HepG2 (cell line): Measurements from ENCODE around the gene MFAP1. TPM values are rescaled to one million over a fixed set of nuclear protein-coding genes. Genes with fewer than 3 reads are reported as not detected.

Experiments used
- DMAP1 ChIP-seq: IDR thresholded peaks from 2 replicates; pipeline ENCODE4 v1.6.1; 2016
- FOSL2 ChIP-seq: sonication (generic); formaldehyde crosslinking; IDR thresholded peaks from 2 replicates; pipeline ENCODE4 v1.4.0; 2020; ENCODE audit warnings: missing genetic modification reagents
- GATAD1 ChIP-seq: IDR thresholded peaks from 2 replicates; pipeline ENCODE4 v1.6.1; 2016; ENCODE audit warnings: missing genetic modification reagents, missing compliant biosample characterization
- HDAC2 ChIP-seq: sonication (generic); formaldehyde crosslinking; IDR thresholded peaks from 2 replicates; pipeline ENCODE4 v1.4.0; 2020; ENCODE audit warnings: missing genetic modification reagents
- JUNB ChIP-seq: sonication (generic); formaldehyde crosslinking; IDR thresholded peaks from 2 replicates; pipeline ENCODE4 v1.8.0; 2022; ENCODE audit warnings: missing genetic modification reagents, mild to moderate bottlenecking, borderline replicate concordance
- MED1 ChIP-seq: sonication (generic); formaldehyde crosslinking; IDR thresholded peaks from 2 replicates; pipeline ENCODE4 v1.4.0; 2020; ENCODE audit warnings: missing genetic modification reagents
- MEF2D ChIP-seq: sonication (generic); formaldehyde crosslinking; IDR thresholded peaks from 2 replicates; pipeline ENCODE4 v1.5.1; 2020; ENCODE audit warnings: mild to moderate bottlenecking, missing genetic modification reagents
- MXI1 ChIP-seq: IDR thresholded peaks from 3 replicates; pipeline ENCODE4 v1.6.1; 2012; ENCODE audit warnings: low read depth, low read length, inconsistent platforms, borderline replicate concordance
- POLR2A ChIP-seq, 2 experiments: IDR thresholded peaks; 2 replicates each; pipeline ENCODE4 v1.6.1; 2011; ENCODE audit warnings: low read depth in 2 of 2, low read length in 2 of 2, mild to moderate bottlenecking in 1 of 2, moderate library complexity in 1 of 2; ENCODE audit not compliant: insufficient read depth in 1 of 2
- TEAD3 ChIP-seq: optimal IDR thresholded peaks from 2 replicates; pipeline ENCODE3; 2016; ENCODE audit warnings: borderline replicate concordance
- TGIF2 ChIP-seq: IDR thresholded peaks from 2 replicates; pipeline ENCODE4 v1.6.1; 2016; ENCODE audit warnings: control low read depth, missing compliant biosample characterization
- ZNF224 ChIP-seq: sonication (generic); formaldehyde crosslinking; IDR thresholded peaks from 2 replicates; pipeline ENCODE4 v1.5.0; 2020; ENCODE audit warnings: mild to moderate bottlenecking, missing genetic modification reagents
- ZNF331 ChIP-seq: sonication (generic); formaldehyde crosslinking; IDR thresholded peaks from 2 replicates; pipeline ENCODE4 v1.4.0; 2020; ENCODE audit warnings: missing genetic modification reagents
- ZNF644 ChIP-seq: IDR thresholded peaks from 2 replicates; pipeline ENCODE4 v1.6.1; 2016; ENCODE audit warnings: low read depth
- ZNF772 ChIP-seq: sonication (generic); formaldehyde crosslinking; IDR thresholded peaks from 2 replicates; pipeline ENCODE4 v1.5.0; 2020; ENCODE audit warnings: mild to moderate bottlenecking, missing genetic modification reagents
- polyA plus RNA-seq, 8 experiments: library from polyadenylated mRNA; depleted of rRNA in 3 of 8; stranded (reverse) in 7 of 8; unstranded in 1 of 8; fragments of >200 nt; fragmentation: Illumina TruSeq in 4 of 8; extraction: Trizol in 4 of 8; gene quantifications; 2 replicates each; pipeline versions ENCODE4 v1.2.1 to v1.2.3, GENCODE V29; 2011 to 2016; ENCODE audit warnings: low read depth in 4 of 8, missing spikeins in 1 of 8, mixed read lengths in 1 of 8; ENCODE audit not compliant: insufficient read depth in 1 of 8
- total RNA-seq, 5 experiments: library from RNA; depleted of rRNA; stranded (reverse); fragments of >200 nt; fragmentation: Illumina TruSeq; extraction: Trizol; gene quantifications; 2 replicates each; pipeline ENCODE4 v1.2.3, GENCODE V29; 2016; ENCODE audit warnings: low read depth in 1 of 5
- TF ChIP-seq, protein P1 (sequence below): sonication (generic); formaldehyde crosslinking; IDR thresholded peaks from 2 replicates; pipeline ENCODE4 v1.4.0; 2020; ENCODE audit warnings: missing genetic modification reagents, borderline replicate concordance
- TF ChIP-seq, protein P2 (sequence below): IDR thresholded peaks from 2 replicates; pipeline ENCODE4 v1.4.0; 2020; ENCODE audit warnings: mild to moderate bottlenecking, missing genetic modification reagents
- TF ChIP-seq, protein P3 (sequence below), 2 experiments: sonication (generic) in 1 of 2; formaldehyde crosslinking in 1 of 2; IDR thresholded peaks; 2 replicates each; pipeline versions ENCODE4 v1.4.0 to v1.6.1; 2018 to 2020; ENCODE audit warnings: missing genetic modification reagents in 2 of 2, borderline replicate concordance in 1 of 2, low read depth in 1 of 2, mild to moderate bottlenecking in 1 of 2, missing biosample characterization in 1 of 2
- TF ChIP-seq, protein P4 (sequence below): sonication (generic); formaldehyde crosslinking; IDR thresholded peaks from 2 replicates; pipeline ENCODE4 v1.4.0; 2020; ENCODE audit warnings: mild to moderate bottlenecking, missing genetic modification reagents
- TF ChIP-seq, protein P5 (sequence below): sonication (generic); formaldehyde crosslinking; IDR thresholded peaks from 2 replicates; pipeline ENCODE4 v1.4.0; 2020; ENCODE audit warnings: missing genetic modification reagents

The MFAP1 gene
- total and polyA plus RNA-seq, 2 of the 13 experiments (the other 11 are each of a cell fraction or from before 2014, with no cell fraction given): 11.8 to 39.5 TPM

DNA sequence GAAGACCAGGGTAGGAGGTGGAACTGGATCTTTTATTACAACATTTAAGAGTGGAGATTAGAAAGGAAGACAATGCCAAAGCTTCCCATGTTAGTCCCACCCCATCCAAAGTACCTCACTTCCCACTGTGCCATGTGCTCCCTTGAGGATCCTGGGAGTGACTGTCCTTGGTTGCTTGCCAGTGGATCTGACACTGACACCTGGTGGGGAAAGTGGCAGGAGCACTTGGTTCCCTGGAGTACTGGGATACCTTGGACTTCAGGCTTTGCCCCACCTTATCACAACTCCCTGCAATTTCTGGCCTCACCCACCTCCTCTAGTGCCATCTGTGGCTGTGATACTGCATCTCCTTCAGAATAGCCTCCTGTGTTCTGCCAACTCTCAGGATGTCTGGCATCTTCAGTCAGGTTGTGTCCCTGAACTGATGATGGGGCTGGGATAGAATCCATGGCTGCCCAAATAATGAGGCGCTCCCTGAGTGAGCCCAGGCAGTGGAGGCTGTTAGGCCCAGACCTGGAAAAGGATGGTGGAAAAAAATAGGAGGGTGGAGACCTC lies 49.0 kb downstream of the MFAP1 start (continued):
- TF ChIP-seq MEF2D (CRISPR knock-in tag): no peak
- peak; percentile 43 for TF ChIP-seq TEAD3 (CRISPR knock-in tag)
- TF ChIP-seq ZNF644 (CRISPR knock-in tag): peak; percentile 90
- TF ChIP-seq, protein P1, sequence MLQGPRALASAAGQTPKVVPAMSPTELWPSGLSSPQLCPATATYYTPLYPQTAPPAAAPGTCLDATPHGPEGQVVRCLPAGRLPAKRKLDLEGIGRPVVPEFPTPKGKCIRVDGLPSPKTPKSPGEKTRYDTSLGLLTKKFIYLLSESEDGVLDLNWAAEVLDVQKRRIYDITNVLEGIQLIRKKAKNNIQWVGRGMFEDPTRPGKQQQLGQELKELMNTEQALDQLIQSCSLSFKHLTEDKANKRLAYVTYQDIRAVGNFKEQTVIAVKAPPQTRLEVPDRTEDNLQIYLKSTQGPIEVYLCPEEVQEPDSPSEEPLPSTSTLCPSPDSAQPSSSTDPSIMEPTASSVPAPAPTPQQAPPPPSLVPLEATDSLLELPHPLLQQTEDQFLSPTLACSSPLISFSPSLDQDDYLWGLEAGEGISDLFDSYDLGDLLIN (CRISPR knock-in tag): no peak
- peak; percentile 68; the same call in 1 of the 3 replicates for TF ChIP-seq MXI1
- TF ChIP-seq JUNB (CRISPR knock-in tag): no peak
- TF ChIP-seq MED1 (CRISPR knock-in tag): peak; percentile 24; the same call in 1 of the 2 replicates
- 0 out of 2 replicates have a peak, but pooled peaks have one; percentile 31 for TF ChIP-seq TGIF2
- 0 out of 2 replicates have a peak, but pooled peaks have one; percentile 45 for TF ChIP-seq ZNF331 (CRISPR knock-in tag)
- TF ChIP-seq, protein P2, sequence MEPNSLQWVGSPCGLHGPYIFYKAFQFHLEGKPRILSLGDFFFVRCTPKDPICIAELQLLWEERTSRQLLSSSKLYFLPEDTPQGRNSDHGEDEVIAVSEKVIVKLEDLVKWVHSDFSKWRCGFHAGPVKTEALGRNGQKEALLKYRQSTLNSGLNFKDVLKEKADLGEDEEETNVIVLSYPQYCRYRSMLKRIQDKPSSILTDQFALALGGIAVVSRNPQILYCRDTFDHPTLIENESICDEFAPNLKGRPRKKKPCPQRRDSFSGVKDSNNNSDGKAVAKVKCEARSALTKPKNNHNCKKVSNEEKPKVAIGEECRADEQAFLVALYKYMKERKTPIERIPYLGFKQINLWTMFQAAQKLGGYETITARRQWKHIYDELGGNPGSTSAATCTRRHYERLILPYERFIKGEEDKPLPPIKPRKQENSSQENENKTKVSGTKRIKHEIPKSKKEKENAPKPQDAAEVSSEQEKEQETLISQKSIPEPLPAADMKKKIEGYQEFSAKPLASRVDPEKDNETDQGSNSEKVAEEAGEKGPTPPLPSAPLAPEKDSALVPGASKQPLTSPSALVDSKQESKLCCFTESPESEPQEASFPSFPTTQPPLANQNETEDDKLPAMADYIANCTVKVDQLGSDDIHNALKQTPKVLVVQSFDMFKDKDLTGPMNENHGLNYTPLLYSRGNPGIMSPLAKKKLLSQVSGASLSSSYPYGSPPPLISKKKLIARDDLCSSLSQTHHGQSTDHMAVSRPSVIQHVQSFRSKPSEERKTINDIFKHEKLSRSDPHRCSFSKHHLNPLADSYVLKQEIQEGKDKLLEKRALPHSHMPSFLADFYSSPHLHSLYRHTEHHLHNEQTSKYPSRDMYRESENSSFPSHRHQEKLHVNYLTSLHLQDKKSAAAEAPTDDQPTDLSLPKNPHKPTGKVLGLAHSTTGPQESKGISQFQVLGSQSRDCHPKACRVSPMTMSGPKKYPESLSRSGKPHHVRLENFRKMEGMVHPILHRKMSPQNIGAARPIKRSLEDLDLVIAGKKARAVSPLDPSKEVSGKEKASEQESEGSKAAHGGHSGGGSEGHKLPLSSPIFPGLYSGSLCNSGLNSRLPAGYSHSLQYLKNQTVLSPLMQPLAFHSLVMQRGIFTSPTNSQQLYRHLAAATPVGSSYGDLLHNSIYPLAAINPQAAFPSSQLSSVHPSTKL (CRISPR knock-in tag): peak; percentile 31; the same call in 1 of the 2 replicates
- peak; percentile 47; the same call in 1 of the 2 replicates for TF ChIP-seq HDAC2 (CRISPR knock-in tag)
- peak; percentile 36; the same call in 1 of the 2 replicates for TF ChIP-seq ZNF224 (CRISPR knock-in tag)
- TF ChIP-seq, protein P3, sequence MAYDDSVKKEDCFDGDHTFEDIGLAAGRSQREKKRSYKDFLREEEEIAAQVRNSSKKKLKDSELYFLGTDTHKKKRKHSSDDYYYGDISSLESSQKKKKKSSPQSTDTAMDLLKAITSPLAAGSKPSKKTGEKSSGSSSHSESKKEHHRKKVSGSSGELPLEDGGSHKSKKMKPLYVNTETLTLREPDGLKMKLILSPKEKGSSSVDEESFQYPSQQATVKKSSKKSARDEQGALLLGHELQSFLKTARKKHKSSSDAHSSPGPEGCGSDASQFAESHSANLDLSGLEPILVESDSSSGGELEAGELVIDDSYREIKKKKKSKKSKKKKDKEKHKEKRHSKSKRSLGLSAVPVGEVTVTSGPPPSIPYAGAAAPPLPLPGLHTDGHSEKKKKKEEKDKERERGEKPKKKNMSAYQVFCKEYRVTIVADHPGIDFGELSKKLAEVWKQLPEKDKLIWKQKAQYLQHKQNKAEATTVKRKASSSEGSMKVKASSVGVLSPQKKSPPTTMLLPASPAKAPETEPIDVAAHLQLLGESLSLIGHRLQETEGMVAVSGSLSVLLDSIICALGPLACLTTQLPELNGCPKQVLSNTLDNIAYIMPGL (CRISPR knock-in tag; IDR thresholded peaks at IDR 0.05; ENCODE audit: borderline replicate concordance in 1 of 2, low read depth in 1 of 2): peak in 1 of 2 experiments; percentile 86; a peak in 2 of 4 replicates
- TF ChIP-seq ZNF772 (CRISPR knock-in tag): no peak
- TF ChIP-seq POLR2A (IDR thresholded peaks at IDR 0.05; ENCODE audit: insufficient read depth in 1 of 2, low read depth in 2 of 2, low read length in 2 of 2): peak; percentile 39 to 41; a peak in 1 of 4 replicates
- TF ChIP-seq, protein P4, sequence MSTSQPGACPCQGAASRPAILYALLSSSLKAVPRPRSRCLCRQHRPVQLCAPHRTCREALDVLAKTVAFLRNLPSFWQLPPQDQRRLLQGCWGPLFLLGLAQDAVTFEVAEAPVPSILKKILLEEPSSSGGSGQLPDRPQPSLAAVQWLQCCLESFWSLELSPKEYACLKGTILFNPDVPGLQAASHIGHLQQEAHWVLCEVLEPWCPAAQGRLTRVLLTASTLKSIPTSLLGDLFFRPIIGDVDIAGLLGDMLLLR: 0 out of 2 replicates have a peak, but pooled peaks have one; percentile 47
- TF ChIP-seq FOSL2 (CRISPR knock-in tag): peak; percentile 48; the same call in 1 of the 2 replicates
- TF ChIP-seq DMAP1 (CRISPR knock-in tag): peak; percentile 76
- peak; percentile 51; the same call in 1 of the 2 replicates for TF ChIP-seq GATAD1 (CRISPR knock-in tag)
- TF ChIP-seq, protein P5, sequence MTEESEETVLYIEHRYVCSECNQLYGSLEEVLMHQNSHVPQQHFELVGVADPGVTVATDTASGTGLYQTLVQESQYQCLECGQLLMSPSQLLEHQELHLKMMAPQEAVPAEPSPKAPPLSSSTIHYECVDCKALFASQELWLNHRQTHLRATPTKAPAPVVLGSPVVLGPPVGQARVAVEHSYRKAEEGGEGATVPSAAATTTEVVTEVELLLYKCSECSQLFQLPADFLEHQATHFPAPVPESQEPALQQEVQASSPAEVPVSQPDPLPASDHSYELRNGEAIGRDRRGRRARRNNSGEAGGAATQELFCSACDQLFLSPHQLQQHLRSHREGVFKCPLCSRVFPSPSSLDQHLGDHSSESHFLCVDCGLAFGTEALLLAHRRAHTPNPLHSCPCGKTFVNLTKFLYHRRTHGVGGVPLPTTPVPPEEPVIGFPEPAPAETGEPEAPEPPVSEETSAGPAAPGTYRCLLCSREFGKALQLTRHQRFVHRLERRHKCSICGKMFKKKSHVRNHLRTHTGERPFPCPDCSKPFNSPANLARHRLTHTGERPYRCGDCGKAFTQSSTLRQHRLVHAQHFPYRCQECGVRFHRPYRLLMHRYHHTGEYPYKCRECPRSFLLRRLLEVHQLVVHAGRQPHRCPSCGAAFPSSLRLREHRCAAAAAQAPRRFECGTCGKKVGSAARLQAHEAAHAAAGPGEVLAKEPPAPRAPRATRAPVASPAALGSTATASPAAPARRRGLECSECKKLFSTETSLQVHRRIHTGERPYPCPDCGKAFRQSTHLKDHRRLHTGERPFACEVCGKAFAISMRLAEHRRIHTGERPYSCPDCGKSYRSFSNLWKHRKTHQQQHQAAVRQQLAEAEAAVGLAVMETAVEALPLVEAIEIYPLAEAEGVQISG (CRISPR knock-in tag): peak; percentile 62
